Left ventricle myocardium inferior (tissue), 1 donor: ENCODE results near the gene PPEF2. TPM values are rescaled to one million over a fixed set of nuclear protein-coding genes. Genes with fewer than 3 reads are reported as not detected.
"Not testable (repeated sequence)": the region's sequence is repeated elsewhere in the genome, so short reads cannot be mapped to it uniquely, and the experiment has no call there.

Experiments used
- DNase-seq: peaks from one replicate; pipeline ENCODE4 v3.0.0-alpha.2; 2020
- H3K27ac ChIP-seq: fragments of 200-600 bp; replicated peaks from 2 replicates; pipeline ENCODE4 v1.8.0; 2021
- H3K27me3 ChIP-seq: fragments of 200-600 bp; 2 replicates; pipeline ENCODE4 v1.8.0; 2021; ENCODE audit warnings: low read depth
- H3K36me3 ChIP-seq: fragments of 200-600 bp; 2 replicates; pipeline ENCODE4 v1.8.0; 2021
- H3K4me1 ChIP-seq: fragments of 200-600 bp; 2 replicates; pipeline ENCODE4 v1.8.0; 2021
- H3K4me3 ChIP-seq: fragments of 200-600 bp; 2 replicates; pipeline ENCODE4 v1.8.0; 2021; ENCODE audit warnings: mild to moderate bottlenecking, moderate library complexity
- H3K9me3 ChIP-seq: fragments of 200-600 bp; replicated peaks from 2 replicates; pipeline ENCODE4 v1.8.0; 2021
- intact Hi-C: fragments of 100-400 bp; cut with micrococcal nuclease; formaldehyde crosslinking; loops from one replicate; pipeline ENCODE4 v1.11.0; 2022
- total RNA-seq: library from RNA; stranded (reverse); fragmentation: NEBNext Ultra II Directional; extraction: Animal tissue kit (Norgen Biotek cat#: 25700); gene quantifications from one replicate; pipeline ENCODE4 v1.2.1, GENCODE V29; 2021
- TF ChIP-seq, protein P1 (sequence below): fragments of 200-600 bp; IDR thresholded peaks from 2 replicates; pipeline ENCODE4 v1.8.0; 2021; ENCODE audit warnings: antibody characterized with exemption, mild to moderate bottlenecking, borderline replicate concordance
- donor health status: DM: no; HTN: yes; CAD: no; lungs with severe emphysema.

Gene PPEF2
- total RNA-seq, 1 donor from 2014 or later, result not detected

DNA sequence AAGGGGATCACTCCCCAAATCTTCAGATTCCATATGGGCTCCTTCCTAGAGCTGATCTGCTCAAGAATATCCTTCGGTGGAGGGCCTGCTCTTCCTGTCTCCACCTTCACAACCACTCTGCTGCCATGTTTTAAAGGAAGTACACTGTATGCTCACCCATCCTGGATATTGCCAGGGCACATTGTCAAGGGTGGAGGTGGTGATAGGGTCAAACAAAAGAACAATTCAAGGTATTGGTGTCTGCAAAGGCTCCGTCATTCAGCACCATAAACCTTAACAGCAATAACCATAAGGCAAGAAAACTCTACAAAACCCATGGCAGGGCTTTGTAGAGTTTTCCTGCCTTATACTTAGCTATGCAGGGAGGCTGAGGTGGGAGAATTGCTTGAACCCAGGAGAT lies 19.7 kb upstream of the PPEF2 start:
- Histone ChIP-seq H3K27ac (no peak overlapping the region), H3K4me1 (no peaks in the 10 kb centered on the region), H3K36me3 (peaks cover 69% of the 10 kb centered on the region), H3K9me3 (no peaks in the 10 kb centered on the region), H3K4me3 (no peak overlapping the region), H3K27me3 (no peaks in the 10 kb centered on the region)
- no peak for DNase-seq
- TF ChIP-seq, protein P1, sequence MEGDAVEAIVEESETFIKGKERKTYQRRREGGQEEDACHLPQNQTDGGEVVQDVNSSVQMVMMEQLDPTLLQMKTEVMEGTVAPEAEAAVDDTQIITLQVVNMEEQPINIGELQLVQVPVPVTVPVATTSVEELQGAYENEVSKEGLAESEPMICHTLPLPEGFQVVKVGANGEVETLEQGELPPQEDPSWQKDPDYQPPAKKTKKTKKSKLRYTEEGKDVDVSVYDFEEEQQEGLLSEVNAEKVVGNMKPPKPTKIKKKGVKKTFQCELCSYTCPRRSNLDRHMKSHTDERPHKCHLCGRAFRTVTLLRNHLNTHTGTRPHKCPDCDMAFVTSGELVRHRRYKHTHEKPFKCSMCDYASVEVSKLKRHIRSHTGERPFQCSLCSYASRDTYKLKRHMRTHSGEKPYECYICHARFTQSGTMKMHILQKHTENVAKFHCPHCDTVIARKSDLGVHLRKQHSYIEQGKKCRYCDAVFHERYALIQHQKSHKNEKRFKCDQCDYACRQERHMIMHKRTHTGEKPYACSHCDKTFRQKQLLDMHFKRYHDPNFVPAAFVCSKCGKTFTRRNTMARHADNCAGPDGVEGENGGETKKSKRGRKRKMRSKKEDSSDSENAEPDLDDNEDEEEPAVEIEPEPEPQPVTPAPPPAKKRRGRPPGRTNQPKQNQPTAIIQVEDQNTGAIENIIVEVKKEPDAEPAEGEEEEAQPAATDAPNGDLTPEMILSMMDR, result no peak
- intact Hi-C loops, result no loop called here

GRCh38 chr4:75920327-75920726 lies 18.1 kb upstream of the PPEF2 start:
- H3K36me3 ChIP-seq, result peaks cover 71% of the 10 kb centered on the region
- no peak for DNase-seq
- intact Hi-C loops, result no loop called here

DNA sequence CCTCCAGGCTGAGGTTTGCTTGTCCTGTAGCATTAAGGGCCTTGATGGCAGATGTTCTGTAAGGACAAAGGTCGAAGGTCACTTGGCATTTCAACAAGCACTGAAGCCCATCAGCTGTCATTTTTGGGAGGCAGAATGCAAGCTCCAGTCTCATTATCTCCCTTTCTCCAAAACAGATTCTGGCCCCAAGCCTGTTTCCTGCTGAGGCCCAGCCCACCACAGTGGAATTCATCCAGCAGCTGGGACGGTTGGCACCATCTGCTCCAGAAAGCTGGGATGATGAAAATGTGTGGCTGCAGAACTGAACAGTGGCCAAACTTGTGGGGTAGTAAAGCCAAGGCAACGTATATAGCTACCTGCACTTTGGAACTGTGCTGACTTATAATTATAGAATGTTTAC lies 17.7 kb upstream of the PPEF2 start:
- H3K27ac ChIP-seq, result no peak overlapping the region
- no peaks in the 10 kb centered on the region for H3K9me3 ChIP-seq
- no peaks in the 10 kb centered on the region for H3K27me3 ChIP-seq
- intact Hi-C loops, result no loop called here
- peaks cover 68% of the 10 kb centered on the region for H3K36me3 ChIP-seq
- DNase-seq, result peak; percentile 26
- TF ChIP-seq, protein P1, result no peak
- peaks cover 5% of the 10 kb centered on the region for H3K4me1 ChIP-seq
- no peak overlapping the region for H3K4me3 ChIP-seq

More at GRCh38 chr4:75920327-75920726, 18.1 kb upstream of the PPEF2 start:
- TF ChIP-seq, protein P1, result no peak
- Histone ChIP-seq H3K4me3 (no peak overlapping the region), H3K9me3 (no peaks in the 10 kb centered on the region), H3K27me3 (no peaks in the 10 kb centered on the region), H3K4me1 (peaks cover 5% of the 10 kb centered on the region), H3K27ac (no peak overlapping the region)

- TF ChIP-seq, protein P1, result peak; percentile 77
- no peaks in the 10 kb centered on the region for H3K27me3 ChIP-seq
- H3K4me1 ChIP-seq, result peaks cover 5% of the 10 kb centered on the region
- DNase-seq, result no peak
- H3K36me3 ChIP-seq, result peaks cover 43% of the 10 kb centered on the region
- no peak overlapping the region for H3K4me3 ChIP-seq
- intact Hi-C loops, result no loop called here
- H3K9me3 ChIP-seq, result no peaks in the 10 kb centered on the region
- no peak overlapping the region for H3K27ac ChIP-seq
Measured at GRCh38 chr4:75916091-75916661, 13.9 kb upstream of the PPEF2 start.

DNA sequence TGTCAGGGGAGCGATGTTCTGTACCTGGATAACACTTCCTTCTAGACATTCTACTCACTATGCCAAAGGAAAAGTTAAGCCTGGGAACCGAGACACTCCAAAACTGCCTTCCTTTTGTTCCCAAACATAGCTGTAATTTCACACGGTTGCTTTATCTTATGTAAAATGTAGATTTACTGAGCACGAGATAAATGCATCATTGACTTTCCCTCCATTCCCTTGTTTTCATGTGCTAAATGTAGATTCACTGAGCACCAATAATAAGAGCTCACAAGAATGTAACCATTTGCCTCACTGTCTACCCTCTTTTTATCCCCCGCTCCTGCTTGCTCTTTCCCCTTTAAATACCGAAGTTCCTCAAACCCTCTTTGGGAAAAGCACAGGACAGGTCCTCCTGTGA lies 10.7 kb upstream of the PPEF2 start:
- Histone ChIP-seq H3K9me3 (no peaks in the 10 kb centered on the region), H3K4me1 (peaks cover 5% of the 10 kb centered on the region), H3K4me3 (no peak overlapping the region), H3K36me3 (peaks cover 13% of the 10 kb centered on the region), H3K27ac (no peak overlapping the region), H3K27me3 (no peaks in the 10 kb centered on the region)
- DNase-seq, result no peak
- intact Hi-C loops, result no loop called here
- TF ChIP-seq, protein P1, result no peak

GRCh38 chr4:75910831-75911230 lies 8.6 kb upstream of the PPEF2 start:
- DNase-seq, H3K27ac ChIP-seq, H3K36me3 ChIP-seq, H3K9me3 ChIP-seq, H3K27me3 ChIP-seq, H3K4me1 ChIP-seq, intact Hi-C loops, H3K4me3 ChIP-seq: not testable (repeated sequence)
